Stimulated activated CD8-positive, alpha-beta memory T cell treated with anti-CD3 and anti-CD28 coated beads, Interleukin-12 subunit alpha, Interleukin-12 subunit beta, amount 100 ng/mL, for 24 hours (primary cell): ENCODE results near the gene CASP8.
"Not testable (repeated sequence)": the region's sequence is repeated elsewhere in the genome, so short reads cannot be mapped to it uniquely, and the experiment has no call there.

Experiments
- DNase-seq: peaks from one replicate; pipeline ENCODE4 v3.0.0-alpha.2; 2020; ENCODE audit errors: extremely low read depth

CASP8 gene

GRCh38 chr2:201270293-201271001 lies 10.1 kb downstream of the CASP8 start:
- DNase-seq: no peak

DNA sequence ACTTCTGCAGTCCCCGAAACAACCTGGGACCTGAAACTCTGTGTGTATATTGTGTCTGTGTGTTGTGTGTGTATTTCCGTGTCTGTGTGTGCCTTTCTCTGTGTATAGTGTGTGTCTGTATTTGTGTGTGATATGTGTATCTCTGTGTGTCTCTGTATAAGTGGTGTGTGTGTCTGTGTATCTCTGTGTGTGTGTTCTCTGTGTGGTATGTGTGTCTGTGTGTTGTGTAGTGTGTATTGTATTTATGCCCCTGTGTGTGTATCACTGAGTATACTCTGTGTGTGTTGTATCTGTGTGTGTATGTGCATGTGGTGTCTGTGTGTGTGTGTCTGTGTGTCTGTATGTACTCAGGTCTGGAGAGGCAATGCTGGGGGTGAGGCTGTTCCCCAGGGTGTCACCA lies 11.6 kb downstream of the CASP8 start:
- no peak for DNase-seq

- DNase-seq: no peak
These were observed 13.1 kb downstream of the CASP8 start for GRCh38 chr2:201273330-201273983.

GRCh38 chr2:201275069-201275468 lies 14.7 kb downstream of the CASP8 start:
- DNase-seq: no peak

DNA sequence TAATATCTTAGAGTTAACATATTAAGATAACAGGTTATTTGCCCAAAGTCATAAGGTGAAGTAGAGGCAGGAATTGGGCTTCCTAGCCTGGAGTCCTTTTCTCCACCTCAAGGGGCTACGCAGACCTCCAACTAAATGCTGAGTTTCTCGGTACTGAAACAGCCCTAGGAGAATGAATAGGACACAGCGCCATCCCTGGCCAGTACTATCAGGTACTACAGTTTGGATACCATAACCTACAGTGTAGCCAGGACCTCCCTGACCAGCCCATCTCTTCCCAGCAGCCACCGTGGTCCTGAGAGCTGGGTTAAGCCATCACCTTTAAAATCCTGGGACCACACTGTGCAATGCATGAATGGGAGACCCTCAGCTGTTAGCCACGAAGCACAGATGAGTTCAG lies 15.7 kb downstream of the CASP8 start:
- no peak for DNase-seq

DNA sequence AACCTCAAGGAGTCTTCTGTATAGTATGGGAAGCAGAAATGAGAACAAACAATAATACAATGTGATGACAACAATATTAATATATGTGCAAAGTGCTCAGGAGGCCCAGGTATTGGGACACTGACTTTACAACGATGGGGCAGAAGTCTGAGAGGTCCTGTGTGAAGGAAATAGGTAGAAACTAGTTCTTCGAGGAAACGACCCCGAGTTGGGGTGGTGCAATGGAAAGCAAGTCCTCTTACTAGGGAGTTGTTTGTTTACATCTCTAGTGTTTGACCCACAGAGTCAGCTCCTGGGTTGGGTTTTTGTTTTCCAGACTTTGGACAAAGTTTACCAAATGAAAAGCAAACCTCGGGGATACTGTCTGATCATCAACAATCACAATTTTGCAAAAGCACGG lies 16.2 kb downstream of the CASP8 start:
- DNase-seq: no peak

DNA sequence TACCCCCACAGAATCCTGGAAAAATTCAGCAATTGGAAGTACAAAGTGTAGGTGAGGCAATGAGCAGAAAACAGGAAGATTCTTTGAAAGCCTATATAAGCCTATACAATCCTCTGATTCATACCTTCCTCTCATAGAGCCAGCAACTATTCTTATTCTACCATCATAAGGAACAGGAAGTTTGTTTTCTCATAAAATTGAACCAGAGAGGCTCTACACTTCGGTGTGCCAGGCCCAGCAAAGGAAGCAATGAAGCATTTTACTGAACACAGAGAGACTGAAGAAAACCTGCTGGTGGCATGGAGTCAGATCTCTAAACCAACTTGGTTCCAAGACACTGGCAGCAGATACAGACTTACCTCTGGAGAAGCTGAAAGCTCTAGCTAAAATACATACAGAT lies 18.7 kb downstream of the CASP8 start:
- DNase-seq: no peak

DNA sequence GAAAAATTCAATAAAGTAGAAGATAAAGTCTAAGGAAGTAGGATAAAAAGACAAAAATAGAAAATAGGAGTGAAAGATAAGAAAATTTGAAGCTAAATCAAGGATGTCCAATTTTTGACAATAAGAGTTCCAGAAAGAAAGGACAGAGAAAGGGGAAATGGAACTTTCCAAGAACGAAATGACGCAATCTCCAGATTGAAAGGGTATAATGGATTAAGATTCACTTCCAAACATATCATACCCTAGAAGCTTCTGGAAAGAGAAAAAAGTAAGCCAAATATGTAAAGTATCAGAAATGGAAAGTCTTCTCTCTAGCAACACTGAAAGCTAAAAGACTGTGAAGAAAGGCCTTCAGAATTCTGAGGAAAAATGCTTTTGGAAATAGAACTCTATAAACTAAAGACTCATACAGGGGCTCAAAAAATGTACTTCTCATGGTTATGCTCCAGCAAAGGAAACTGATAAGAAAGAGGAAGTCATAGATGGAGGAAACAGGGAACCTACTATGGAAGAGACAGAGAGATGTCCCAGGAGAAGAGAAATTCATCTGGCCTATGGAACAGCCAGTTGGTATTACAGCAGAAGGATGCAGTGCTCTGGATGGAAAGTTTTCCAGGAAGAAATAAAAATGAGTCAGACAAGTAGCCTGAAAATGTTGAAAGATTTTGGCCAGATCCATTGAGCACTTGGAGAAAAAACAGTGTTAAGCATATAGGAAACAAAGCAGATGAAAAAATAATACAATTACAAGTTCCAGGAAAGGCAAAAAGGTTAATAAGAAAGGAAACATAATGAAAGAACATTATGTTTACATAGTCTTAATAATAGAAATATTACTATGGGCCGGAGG lies 20.1 kb downstream of the CASP8 start:
- no peak for DNase-seq

GRCh38 chr2:201285499-201285898 lies 25.2 kb downstream of the CASP8 start:
- no peak for DNase-seq

DNA sequence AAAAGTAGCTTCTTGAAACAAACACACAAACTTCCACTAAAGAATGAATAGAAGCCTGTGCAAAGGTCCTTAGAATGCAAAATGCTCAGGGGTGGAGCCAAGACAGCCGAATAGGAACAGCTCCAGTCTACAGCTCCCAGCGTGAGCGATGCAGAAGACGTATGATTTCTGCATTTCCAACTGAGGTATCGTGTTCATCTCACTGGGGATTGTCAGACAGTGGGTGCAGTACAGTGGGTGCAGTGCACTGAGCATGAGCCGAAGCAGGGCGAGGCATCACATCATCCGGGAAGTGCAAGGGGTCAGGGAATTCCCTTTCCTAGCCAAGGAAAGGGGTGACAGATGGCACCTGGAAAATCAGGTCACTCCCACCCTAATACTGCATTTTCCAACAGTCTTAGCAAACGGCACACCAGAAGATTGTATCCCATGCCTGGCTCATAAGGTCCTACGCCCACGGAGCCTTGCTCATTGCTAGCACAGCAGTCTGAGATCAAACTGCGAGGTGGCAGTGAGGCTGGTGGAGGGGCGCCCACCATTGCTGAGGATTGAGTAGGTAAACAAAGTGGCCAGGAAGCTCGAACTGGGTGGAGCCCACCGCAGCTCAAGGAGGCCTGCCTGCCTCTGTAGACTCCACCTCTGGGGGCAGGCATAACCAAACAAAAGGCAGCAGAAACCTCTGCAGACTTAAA lies 30.3 kb downstream of the CASP8 start:
- not testable (repeated sequence) for DNase-seq

DNA sequence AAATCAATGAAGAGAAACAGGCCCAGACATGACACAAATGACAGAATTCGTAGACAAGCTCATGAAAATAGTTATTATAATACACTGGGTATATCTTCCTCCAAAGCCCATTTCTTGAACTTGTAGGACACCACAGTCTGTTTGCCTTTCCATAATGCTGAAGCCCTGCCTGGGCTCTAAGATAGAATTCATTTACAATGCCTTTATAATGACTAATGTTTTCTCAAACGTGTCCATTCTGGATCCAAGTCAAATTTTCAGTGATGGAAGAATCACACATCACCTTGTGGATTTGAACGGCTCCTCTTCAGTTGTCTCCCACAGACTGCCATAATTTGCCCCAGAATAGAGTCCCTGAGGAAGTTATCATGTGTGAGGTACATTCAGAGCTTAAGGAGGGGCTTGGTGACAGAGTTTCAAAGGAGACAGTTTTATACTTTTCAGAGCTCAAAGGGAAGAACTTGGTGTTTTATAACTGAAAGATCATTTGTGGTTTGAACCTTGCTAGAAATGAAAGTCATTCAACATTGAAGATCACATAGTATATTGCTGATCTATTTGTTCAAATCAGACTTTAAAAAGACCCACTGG lies 38.2 kb downstream of the CASP8 start:
- no peak for DNase-seq

DNA sequence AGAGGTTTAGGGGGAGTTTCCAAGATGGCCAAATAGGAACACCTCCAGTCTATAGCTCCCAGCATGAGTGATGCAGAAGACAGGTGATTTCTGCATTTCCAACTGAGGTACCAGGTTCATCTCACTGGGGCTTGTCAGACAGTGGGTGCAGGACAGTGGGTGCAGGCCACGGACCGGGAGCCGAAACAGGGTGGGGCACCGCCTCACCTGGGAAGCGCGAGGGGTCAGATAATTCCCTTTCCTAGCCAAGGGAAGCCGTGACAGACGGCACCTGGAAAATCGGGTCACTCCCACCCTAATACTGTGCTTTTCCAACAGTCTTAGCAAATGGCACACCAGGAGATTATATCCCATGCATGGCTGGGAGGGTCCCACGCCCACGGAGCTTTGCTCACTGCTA lies 39.6 kb downstream of the CASP8 start:
- DNase-seq: not testable (repeated sequence)

DNA sequence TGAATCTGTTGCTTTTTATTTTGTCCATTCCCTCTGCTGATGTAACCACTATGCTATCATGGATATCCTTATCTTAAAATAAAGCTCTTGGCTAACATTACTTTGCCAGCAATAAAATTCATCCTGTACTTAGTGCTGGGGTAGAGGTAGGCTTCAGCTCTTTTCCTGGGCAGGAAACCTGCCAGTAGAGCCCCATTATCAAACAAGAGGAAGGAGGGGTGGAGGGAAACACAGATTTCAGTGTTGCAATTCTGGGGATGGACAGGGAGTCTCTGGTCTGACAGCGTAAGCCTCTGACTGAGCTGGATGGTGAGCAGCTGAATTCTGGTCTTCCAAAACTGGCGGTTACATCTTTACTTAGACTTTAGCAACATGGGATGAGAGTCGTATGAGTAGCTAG lies 47.5 kb downstream of the CASP8 start:
- no peak for DNase-seq

- no peak for DNase-seq
These were observed 48.6 kb downstream of the CASP8 start for GRCh38 chr2:201308914-201309313.

GRCh38 chr2:201313362-201313761 lies 53.0 kb downstream of the CASP8 start:
- DNase-seq: no peak

DNA sequence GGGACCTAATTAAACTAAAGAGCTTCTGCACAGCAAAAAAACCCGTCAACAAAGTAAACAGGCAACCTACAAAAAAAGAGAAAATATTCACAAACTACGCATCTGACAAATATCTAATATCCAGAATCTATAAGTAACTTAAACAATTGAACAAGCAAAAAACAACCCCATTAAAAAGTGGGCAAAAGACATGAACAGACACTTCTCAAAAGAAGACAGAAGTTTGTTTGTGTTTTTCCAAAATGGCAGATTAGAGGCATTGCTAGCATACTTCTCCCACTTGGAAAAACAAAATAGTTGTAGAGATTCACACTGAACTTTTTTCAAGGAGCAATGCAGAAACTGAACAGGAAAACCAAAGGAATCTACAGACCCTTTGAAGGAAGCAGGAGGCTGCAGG lies 59.2 kb downstream of the CASP8 start:
- no peak for DNase-seq

GRCh38 chr2:201320257-201320656 lies 59.9 kb downstream of the CASP8 start:
- DNase-seq: no peak

DNA sequence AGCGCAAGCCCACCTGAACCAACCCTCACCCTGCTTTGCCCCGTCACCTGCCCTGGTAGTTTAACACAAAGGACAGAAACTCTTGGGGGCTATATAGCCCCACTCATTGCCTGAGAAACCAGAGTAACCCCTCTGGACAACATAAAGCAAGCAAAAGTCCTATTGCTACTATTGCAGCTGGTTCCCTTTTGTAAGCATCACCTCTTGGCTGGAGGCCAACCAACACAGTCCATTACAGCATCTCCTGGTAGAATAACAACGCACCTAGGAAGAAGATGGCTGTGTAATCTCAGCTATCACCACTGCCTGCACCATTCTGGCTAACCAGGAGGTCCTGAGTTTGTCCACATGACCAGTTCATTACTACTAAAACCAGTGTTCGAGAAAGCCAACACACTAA lies 60.4 kb downstream of the CASP8 start:
- DNase-seq: no peak

DNA sequence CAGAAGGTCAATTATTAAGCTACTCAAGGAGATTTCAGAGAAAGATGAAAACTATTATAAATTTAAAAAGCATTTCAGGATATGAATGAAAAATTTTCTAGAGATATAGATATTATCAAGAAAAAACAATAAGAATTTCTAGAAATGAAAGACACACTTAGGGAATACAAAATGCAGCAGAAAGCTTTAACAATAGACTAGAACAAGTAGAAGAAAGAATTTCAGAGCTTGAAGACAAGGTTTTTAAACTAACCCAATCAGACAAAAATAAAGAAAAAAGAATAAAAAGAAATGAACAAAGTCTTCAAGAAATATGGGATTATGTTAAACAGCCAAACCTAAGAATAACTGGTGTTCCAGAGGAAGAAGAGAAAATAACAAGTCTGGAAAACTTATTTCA lies 62.4 kb downstream of the CASP8 start:
- no peak for DNase-seq

DNA sequence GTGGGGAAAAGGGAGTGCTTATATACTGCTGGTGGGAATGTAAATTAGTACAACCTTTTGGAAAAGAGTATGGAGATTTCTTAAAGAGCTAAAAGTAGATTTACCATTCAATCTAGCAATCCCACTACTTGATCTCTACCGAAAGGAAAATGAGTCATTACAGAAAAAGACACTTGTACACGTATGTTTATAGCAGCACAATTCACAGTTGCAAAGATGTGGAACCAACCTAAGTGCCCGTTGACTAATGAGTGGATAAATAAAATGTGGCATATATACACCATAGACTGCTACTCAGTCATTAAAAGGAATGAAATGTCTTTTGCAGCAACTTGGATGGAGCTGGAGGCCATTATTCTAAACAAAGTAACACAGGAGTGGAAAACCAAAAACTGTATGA lies 67.3 kb downstream of the CASP8 start:
- DNase-seq: no peak

DNA sequence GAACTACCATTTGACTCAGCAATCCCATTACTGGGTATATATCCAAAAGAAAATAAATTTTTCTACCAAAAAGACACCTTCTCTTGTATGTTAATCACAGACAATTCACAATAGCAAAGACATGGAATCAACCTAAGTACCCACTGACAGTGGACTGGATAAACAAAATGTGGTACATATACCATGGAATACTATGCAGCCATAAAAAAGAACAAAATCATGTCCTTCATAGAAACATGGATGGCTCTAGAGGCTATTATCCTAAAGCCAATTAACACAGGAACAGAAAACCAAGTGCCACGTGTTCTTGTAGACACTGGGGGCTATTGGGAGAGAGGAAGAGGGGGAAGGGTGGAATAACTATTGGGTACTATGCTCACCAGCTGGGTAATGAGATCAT lies 69.1 kb downstream of the CASP8 start:
- DNase-seq: no peak
